ENCODE data around the gene PRAMEF8.
"Not testable (repeated sequence)": the region's sequence is repeated elsewhere in the genome, so short reads cannot be mapped to it uniquely, and the experiment has no call there.

PRAMEF8 gene

GRCh38 chr1:13232056-13232455, 52.9 kb downstream of the PRAMEF8 start:
- not testable (repeated sequence) for DNase-seq (ENCODE audit: low read depth in 2 of 2)

More at GRCh38 chr1:13232056-13232455, 52.9 kb downstream of the PRAMEF8 start:
- H3K4me3 ChIP-seq (replicated peaks in 1 of 2; ENCODE audit: low read depth in 2 of 2, low read length in 2 of 2) = not testable (repeated sequence)

All from cardiac fibroblast (primary cell).